Kidney epithelial cell (primary cell): ENCODE data around the gene TMC8. TPM values are rescaled to one million over a fixed set of nuclear protein-coding genes. Genes with fewer than 3 reads are reported as not detected.

Experiments used
- DNase-seq: peaks from one replicate; pipeline ENCODE4 v3.0.0-alpha.2; 2010; ENCODE audit warnings: low read depth
- H3K27me3 ChIP-seq: 2 replicates; pipeline ENCODE4 v1.6.0; 2011; ENCODE audit warnings: low read length; ENCODE audit not compliant: control insufficient read depth, insufficient read depth
- H3K36me3 ChIP-seq: 2 replicates; pipeline ENCODE4 v1.5.1; 2011; ENCODE audit warnings: low read length; ENCODE audit not compliant: control insufficient read depth, insufficient read depth
- H3K4me3 ChIP-seq: 2 replicates; pipeline ENCODE4 v1.5.1; 2011; ENCODE audit warnings: low read depth, mild to moderate bottlenecking, control low read depth, low read length
- total RNA-seq: library from RNA; depleted of rRNA; stranded (reverse); fragments of >200 nt; gene quantifications from 2 replicates; pipeline ENCODE4 v1.2.3, GENCODE V29; 2015
- TF ChIP-seq, protein P1 (sequence below): IDR thresholded peaks from 2 replicates; pipeline ENCODE4 v1.5.1; 2011; ENCODE audit warnings: mild to moderate bottlenecking, moderate library complexity, low read length, control low read depth, inconsistent platforms; ENCODE audit not compliant: insufficient read depth, poor library complexity, severe bottlenecking

Gene TMC8
- total RNA-seq, 1 donor from 2014 or later = 6.4 TPM

DNA sequence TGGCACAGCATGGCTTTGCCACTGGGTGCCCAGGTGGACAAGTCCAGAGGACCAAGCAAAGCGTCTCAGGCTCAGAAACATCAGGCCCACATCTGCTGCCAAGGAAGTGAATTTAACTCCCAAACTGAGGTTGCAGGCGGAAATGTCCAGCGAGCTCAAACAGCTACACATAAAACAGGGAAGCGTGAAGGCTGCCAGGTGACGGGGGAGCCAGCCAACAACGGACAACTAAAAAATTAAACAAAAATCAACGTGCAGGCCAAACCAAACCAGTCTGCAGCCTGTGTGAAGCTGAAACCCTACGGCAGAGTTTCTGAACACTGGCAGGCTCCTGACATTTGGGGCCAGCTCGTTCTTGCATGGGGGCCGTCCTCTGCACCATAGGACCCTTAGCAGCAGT lies 53.8 kb downstream of the TMC8 start:
- Histone ChIP-seq H3K4me3 (no peak overlapping the region), H3K27me3 (no peaks in the 10 kb centered on the region), H3K36me3 (no peaks in the 10 kb centered on the region)
- no peak for DNase-seq
- TF ChIP-seq, protein P1, sequence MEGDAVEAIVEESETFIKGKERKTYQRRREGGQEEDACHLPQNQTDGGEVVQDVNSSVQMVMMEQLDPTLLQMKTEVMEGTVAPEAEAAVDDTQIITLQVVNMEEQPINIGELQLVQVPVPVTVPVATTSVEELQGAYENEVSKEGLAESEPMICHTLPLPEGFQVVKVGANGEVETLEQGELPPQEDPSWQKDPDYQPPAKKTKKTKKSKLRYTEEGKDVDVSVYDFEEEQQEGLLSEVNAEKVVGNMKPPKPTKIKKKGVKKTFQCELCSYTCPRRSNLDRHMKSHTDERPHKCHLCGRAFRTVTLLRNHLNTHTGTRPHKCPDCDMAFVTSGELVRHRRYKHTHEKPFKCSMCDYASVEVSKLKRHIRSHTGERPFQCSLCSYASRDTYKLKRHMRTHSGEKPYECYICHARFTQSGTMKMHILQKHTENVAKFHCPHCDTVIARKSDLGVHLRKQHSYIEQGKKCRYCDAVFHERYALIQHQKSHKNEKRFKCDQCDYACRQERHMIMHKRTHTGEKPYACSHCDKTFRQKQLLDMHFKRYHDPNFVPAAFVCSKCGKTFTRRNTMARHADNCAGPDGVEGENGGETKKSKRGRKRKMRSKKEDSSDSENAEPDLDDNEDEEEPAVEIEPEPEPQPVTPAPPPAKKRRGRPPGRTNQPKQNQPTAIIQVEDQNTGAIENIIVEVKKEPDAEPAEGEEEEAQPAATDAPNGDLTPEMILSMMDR = no peak

DNA sequence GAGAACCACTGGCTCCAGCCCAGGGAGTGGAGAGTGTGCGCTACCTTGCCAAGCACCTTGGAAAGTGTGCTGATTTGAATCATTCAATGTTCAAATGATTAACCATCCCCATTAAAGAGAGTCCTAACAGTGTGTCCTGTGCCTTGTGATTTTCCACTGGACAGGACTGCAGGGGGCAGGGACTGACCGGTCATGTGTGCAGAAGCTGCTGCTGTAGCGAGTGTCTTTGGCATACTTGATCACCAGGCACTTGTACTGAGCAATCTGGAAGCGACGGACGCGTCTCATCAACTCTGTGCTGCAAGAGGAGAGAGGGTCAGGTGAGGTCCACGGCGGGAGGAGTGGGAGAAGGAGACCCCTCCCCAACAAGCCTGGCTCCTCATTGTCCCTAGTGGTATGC lies 54.3 kb downstream of the TMC8 start:
- peak; percentile 44 for DNase-seq
- Histone ChIP-seq H3K36me3 (no peaks in the 10 kb centered on the region), H3K4me3 (peak overlapping the region; percentile 6), H3K27me3 (no peaks in the 10 kb centered on the region)
- TF ChIP-seq, protein P1 = no peak

DNA sequence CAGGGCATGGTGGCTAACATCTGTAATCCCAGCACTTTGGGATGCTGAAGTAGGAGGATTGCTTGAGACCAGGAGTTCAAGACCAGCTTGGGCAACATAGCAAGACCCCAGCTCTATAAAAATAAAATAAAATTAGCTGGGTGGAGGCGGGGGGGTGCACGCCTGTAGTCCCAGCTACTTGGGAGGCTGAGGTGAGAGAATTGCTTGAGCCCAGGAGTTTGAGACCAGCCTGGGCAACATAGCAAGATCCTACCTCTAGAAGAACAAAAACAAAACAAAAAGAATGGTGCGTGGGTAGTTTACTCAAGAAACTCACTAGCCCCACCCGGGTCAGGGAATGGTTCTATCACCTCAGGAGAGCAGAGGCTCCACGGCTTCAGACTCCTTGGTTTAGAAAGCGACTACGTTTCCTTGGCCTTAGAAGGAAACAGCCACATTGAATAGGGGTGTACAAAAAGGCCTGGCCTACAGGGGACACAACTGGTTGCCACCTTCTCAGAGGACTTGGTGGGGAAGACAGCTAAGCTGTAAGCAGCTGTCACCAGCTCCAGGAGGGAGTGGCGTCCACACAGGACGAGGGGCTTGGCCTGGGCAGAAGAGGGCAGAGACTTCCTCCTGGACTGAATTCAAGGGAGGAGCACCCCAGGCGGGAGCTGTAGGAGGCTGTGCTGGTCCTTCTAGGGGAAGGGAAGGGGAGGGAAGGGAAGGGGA lies 55.6 kb downstream of the TMC8 start:
- Histone ChIP-seq H3K4me3 (peak overlapping the region; percentile 51), H3K36me3 (no peaks in the 10 kb centered on the region), H3K27me3 (no peaks in the 10 kb centered on the region)
- TF ChIP-seq, protein P1 = no peak
- no peak for DNase-seq

DNA sequence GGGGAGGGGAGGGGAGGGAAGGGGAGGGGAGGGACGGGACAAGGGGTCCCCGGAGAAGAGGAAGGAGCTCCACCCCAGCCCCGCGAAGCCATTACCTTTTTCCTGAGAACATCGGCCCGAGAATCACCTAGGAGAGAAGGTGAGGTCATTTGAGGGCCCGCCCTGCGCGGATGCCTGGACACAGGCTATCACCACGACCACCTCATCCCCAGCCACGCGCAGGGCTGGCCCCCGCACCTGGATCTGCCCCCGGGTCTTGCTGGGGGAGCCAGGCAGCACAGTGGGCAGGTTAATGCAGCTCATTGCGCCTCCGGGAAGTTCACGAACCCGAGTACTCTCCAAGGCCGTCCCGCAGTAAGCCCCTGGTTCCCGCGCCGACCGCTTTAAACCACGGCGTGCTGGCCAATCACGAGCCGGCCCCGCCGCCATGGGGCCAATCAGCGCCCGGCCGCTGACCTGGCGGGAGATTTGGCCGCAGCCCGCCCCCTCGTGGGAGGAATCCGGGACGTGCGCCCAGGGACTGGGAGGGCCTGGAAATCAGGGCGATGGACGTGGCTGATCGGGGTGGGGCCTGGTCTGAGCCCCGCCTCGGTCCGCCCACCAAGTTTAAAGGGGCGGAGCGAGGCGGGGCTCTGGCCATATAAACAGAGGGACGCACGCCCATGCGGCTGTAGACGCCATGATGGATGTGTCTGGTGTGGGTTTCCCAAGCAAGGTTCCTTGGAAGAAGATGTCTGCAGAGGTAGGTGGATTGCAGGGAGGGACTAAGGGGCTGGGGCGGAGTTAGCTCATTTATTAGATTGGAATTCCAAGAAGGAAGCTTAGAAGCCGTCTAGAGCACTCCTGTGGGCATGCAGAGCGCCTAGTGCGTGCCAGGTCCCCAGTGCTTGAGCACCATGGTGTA lies 56.4 kb downstream of the TMC8 start, which contains the start of the genes AFMID and TK1:
Gene AFMID (plus strand): TSS at position 671 of the 904 bp plus-strand sequence. CDS start 9 bp downstream, at position 680.
Gene TK1 (minus strand): TSS at position 361 of the 904 bp plus-strand sequence. CDS start 58 bp downstream, at position 303.
- H3K27me3 ChIP-seq = no peaks in the 10 kb centered on the region
- TF ChIP-seq, protein P1 = peak; percentile 80
- H3K36me3 ChIP-seq = no peaks in the 10 kb centered on the region
- peak; percentile 69 for DNase-seq
- H3K4me3 ChIP-seq = peak within 1 kb of the TSS; percentile 52

Other genes with a start within 250 kb of the TMC8 start
- 5.1 and 5.3 TPM in 2 replicates for gene TNRC6C, start 172.1 kb upstream of the TMC8 start, total RNA-seq
- 88.7 and 127 TPM in 2 replicates for gene TMC6, start 2.0 kb upstream of the TMC8 start, total RNA-seq
- gene C17orf99, start 15.6 kb downstream of the TMC8 start, total RNA-seq = not detected in 2 replicates
- gene SYNGR2, start 37.8 kb downstream of the TMC8 start, total RNA-seq = 85.7 and 144 TPM in 2 replicates
- 15.0 and 21.1 TPM in 2 replicates for gene TK1, start 56.3 kb downstream of the TMC8 start, total RNA-seq
- gene AFMID, start 56.6 kb downstream of the TMC8 start, total RNA-seq = 38.1 and 49.7 TPM in 2 replicates
- 7.2 and 8.6 TPM in 2 replicates for gene BIRC5, start 83.5 kb downstream of the TMC8 start, total RNA-seq
- gene TMEM235, start 100.9 kb downstream of the TMC8 start, total RNA-seq = not detected in 2 replicates
- 36.0 and 39.2 TPM in 2 replicates for gene SOCS3, start 229.3 kb downstream of the TMC8 start, total RNA-seq
- 32.8 and 34.5 TPM in 2 replicates for gene PGS1, start 247.9 kb downstream of the TMC8 start, total RNA-seq